SU-DHL-6 (cell line): ENCODE results near the gene APOM.
A peak's percentile ranks its signal among the peaks of the same experiment; 100 is the strongest.

Experiments used
- H2AFZ ChIP-seq: fragments of 200-600 bp; sonication (generic); 2 replicates; pipeline ENCODE4 v1.6.1; 2014; ENCODE audit warnings: low read depth, mild to moderate bottlenecking, moderate library complexity, mixed read lengths, antibody characterized with exemption, low read length; ENCODE audit not compliant: severe bottlenecking
- H3F3A ChIP-seq: fragments of 200-600 bp; shearing (Covaris generic); 2 replicates; pipeline ENCODE4 v1.6.0; 2016; ENCODE audit warnings: antibody characterized with exemption, mild to moderate bottlenecking; ENCODE audit not compliant: insufficient read depth
- H3K27ac ChIP-seq: fragments of 200-600 bp; sonication (generic); 2 replicates; pipeline ENCODE4 v1.5.1; 2016; ENCODE audit warnings: low read depth, mild to moderate bottlenecking, low read length, moderate library complexity, mixed read lengths
- H3K27me3 ChIP-seq: fragments of 200-600 bp; sonication (generic), shearing (Covaris generic); 2 replicates; pipeline ENCODE4 v1.6.0; 2014; ENCODE audit warnings: mild to moderate bottlenecking, low read length
- H3K36me3 ChIP-seq: fragments of 200-600 bp; sonication (generic); 2 replicates; pipeline ENCODE4 v1.6.1; 2014; ENCODE audit warnings: mild to moderate bottlenecking, low read length, mixed read lengths
- H3K4me2 ChIP-seq: fragments of 300-600, 200-600 bp; shearing (Covaris generic), sonication (generic); 2 replicates; pipeline ENCODE4 v1.6.0; 2014; ENCODE audit warnings: low read length, low read depth, mild to moderate bottlenecking; ENCODE audit not compliant: poor library complexity, severe bottlenecking
- H3K4me3 ChIP-seq: fragments of 200-600 bp; sonication (generic); 2 replicates; pipeline ENCODE4 v1.5.1; 2014; ENCODE audit warnings: antibody characterized with exemption, low read length, mild to moderate bottlenecking, mixed read lengths; ENCODE audit not compliant: insufficient read depth, poor library complexity, severe bottlenecking
- H3K79me2 ChIP-seq: fragments of 200-600 bp; sonication (generic); 2 replicates; pipeline ENCODE4 v1.6.1; 2014; ENCODE audit warnings: mild to moderate bottlenecking, low read length, moderate library complexity; ENCODE audit not compliant: insufficient read depth
- H3K9ac ChIP-seq: fragments of 200-600 bp; sonication (generic); 2 replicates; pipeline ENCODE4 v1.7.0; 2014; ENCODE audit warnings: mild to moderate bottlenecking, low read length
- H3K9me2 ChIP-seq: fragments of 200-600 bp; sonication (generic); replicated peaks from 2 replicates; pipeline ENCODE4 v1.6.1; 2014; ENCODE audit warnings: low read length; ENCODE audit not compliant: insufficient read depth
- H3K9me3 ChIP-seq: fragments of 200-600 bp; sonication (generic); 2 replicates; pipeline ENCODE4 v1.6.1; 2014; ENCODE audit warnings: low read length, mixed read lengths; ENCODE audit not compliant: insufficient read depth
- H4K20me1 ChIP-seq: fragments of 200-600 bp; sonication (generic); 2 replicates; pipeline ENCODE4 v1.6.1; 2014; ENCODE audit warnings: low read depth, mild to moderate bottlenecking, antibody characterized with exemption, low read length, moderate library complexity, mixed read lengths
- EZH2phosphoT487 ChIP-seq: fragments of 200-600 bp; sonication (generic), shearing (Covaris generic); conservative IDR thresholded peaks from 2 replicates; pipeline ENCODE4 v1.6.1; 2018; ENCODE audit warnings: mild to moderate bottlenecking, antibody characterized with exemption, low read length, moderate library complexity, mixed read lengths
- TF ChIP-seq, protein P1 (sequence below): fragments of 200-600 bp; sonication (generic); IDR thresholded peaks from one replicate; pipeline ENCODE4 v1.5.1; 2017; ENCODE audit warnings: antibody characterized with exemption, mild to moderate bottlenecking, low read length, moderate library complexity; ENCODE audit not compliant: insufficient read depth, poor library complexity, severe bottlenecking

Gene APOM

DNA sequence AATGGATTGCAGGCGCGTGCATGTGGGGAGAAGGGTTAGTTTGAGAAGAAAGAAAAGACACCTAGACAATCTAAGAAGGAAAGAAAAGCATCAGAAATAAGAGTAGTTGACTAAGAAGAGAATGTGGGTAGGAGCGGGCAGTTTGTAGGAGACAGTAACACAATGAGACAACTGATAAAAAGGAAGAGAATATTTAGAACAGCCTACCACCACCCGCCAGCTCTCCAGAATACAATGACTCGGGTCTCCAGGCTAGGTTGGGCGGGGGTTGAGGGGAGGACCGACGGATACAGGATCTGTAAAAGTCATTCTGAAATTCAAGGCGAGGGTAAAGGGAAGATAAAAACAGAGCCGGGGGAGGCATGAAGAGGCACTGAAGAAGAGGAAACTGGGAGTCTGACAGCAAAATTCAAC, 46.7 kb downstream of the APOM start:
- Histone ChIP-seq H3F3A (peaks cover 13% of the 10 kb centered on the region), H3K4me2 (peak overlapping the region; percentile 84), H3K27ac (peak overlapping the region; percentile 75), H3K27me3 (no peaks in the 10 kb centered on the region), H3K9me2 (no peaks in the 10 kb centered on the region), H3K79me2 (peaks cover 26% of the 10 kb centered on the region), H4K20me1 (no peaks in the 10 kb centered on the region), H3K36me3 (0 out of 2 replicates have a peak, but pooled peaks cover 2% of the 10 kb centered on the region), H3K9ac (peak overlapping the region; percentile 80), H3K4me3 (peak overlapping the region; percentile 82), H2AFZ (peak overlapping the region; percentile 71), H3K9me3 (no peaks in the 10 kb centered on the region)
- TF ChIP-seq, protein P1, sequence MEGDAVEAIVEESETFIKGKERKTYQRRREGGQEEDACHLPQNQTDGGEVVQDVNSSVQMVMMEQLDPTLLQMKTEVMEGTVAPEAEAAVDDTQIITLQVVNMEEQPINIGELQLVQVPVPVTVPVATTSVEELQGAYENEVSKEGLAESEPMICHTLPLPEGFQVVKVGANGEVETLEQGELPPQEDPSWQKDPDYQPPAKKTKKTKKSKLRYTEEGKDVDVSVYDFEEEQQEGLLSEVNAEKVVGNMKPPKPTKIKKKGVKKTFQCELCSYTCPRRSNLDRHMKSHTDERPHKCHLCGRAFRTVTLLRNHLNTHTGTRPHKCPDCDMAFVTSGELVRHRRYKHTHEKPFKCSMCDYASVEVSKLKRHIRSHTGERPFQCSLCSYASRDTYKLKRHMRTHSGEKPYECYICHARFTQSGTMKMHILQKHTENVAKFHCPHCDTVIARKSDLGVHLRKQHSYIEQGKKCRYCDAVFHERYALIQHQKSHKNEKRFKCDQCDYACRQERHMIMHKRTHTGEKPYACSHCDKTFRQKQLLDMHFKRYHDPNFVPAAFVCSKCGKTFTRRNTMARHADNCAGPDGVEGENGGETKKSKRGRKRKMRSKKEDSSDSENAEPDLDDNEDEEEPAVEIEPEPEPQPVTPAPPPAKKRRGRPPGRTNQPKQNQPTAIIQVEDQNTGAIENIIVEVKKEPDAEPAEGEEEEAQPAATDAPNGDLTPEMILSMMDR, result no peak
- no peak for TF ChIP-seq EZH2phosphoT487

DNA sequence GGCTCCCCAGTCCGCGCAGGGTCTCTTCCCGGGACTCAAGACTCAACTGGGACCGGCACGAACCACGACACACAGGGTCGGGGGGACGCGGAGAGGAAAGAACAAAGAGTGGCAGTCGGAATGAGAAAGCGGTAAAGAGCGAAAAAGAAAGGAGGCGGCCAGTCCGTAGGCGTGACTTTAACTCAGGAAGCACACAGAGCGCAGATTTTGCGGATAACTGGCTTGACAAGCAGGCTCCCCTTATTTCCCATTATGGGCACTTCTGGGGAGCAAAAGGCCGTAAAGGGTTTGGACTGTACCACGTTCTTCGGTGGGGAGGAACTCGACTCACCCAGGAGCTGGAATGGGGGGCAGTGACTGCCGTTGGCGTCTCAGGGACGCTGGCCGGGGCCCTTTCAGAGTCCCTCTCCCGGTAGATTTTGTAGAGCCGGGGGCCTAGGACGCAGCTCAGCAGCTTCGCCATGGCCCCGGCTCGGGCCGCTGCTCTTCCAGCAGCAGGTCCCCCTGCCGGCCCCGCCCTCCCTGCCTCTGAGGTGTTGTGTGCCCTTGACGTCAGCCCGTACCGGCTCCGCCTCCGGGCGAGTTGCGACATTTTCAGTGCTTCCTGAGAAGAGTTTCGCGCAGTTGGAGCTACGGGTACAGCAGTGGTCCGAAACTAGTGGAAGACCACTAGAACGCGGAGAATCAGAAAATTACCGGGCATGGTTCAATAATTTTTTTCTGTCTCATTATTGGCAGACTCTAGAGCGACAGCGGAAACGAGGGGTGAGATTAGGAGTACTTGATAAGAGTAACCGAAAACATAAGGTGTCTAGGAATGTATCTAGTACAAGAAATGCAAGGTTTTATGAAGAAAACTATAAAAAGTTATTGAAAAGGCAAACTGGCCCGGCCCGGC, 47.4 kb downstream of the APOM start, which contains the start of gene ABHD16A:
Gene ABHD16A (minus strand): TSS at position 506 of the 898 bp plus-strand sequence. CDS start 43 bp downstream, at position 463.
- Histone ChIP-seq H2AFZ (peak within 1 kb of the TSS; percentile 71), H3K27me3 (no peaks in the 10 kb centered on the region), H3K4me3 (peak within 1 kb of the TSS; percentile 82), H3K4me2 (peak within 1 kb of the TSS; percentile 84), H3K9me2 (no peaks in the 10 kb centered on the region), H3K27ac (peak within 1 kb of the TSS; percentile 75), H3K9ac (peak within 1 kb of the TSS; percentile 80), H3F3A (peaks cover 7% of the 10 kb centered on the region), H4K20me1 (no peaks in the 10 kb centered on the region), H3K9me3 (no peaks in the 10 kb centered on the region), H3K36me3 (0 out of 2 replicates have a peak, but pooled peaks cover 2% of the 10 kb centered on the region), H3K79me2 (peaks cover 26% of the 10 kb centered on the region)
- no peak for TF ChIP-seq EZH2phosphoT487
- TF ChIP-seq, protein P1, result no peak

DNA sequence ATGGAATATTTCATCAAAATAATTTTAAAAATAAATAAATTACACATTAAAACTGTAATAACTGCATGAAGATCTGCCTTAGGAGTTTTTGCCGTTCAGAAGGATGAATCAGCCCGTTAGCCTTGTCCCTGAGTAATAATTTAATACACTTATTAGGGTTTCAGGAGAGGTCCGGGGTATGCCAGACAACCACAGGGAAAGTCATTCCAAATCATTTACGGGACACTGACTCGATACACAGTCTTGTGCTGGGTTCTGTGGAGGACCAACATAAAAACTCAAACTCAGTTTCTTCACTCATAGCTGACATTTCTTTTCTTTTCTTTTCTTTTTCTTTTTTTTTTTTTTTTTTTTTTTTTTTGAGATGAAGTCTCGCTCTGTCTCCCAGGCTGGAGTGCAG, 50.2 kb downstream of the APOM start:
- TF ChIP-seq EZH2phosphoT487, result no peak
- TF ChIP-seq, protein P1, result no peak
- no peak overlapping the region for H3K9ac ChIP-seq
- peaks cover 20% of the 10 kb centered on the region for H3K79me2 ChIP-seq
- H3K4me2 ChIP-seq, result no peak overlapping the region
- H3K36me3 ChIP-seq, result no peaks in the 10 kb centered on the region
- H2AFZ ChIP-seq, result no peak overlapping the region
- no peaks in the 10 kb centered on the region for H4K20me1 ChIP-seq
- H3K27ac ChIP-seq, result no peak overlapping the region
- no peaks in the 10 kb centered on the region for H3K27me3 ChIP-seq
- H3F3A ChIP-seq, result peaks cover 6% of the 10 kb centered on the region
- H3K4me3 ChIP-seq, result no peak overlapping the region
- H3K9me3 ChIP-seq, result no peaks in the 10 kb centered on the region
- no peaks in the 10 kb centered on the region for H3K9me2 ChIP-seq
